OCI-LY7 (cell line): ENCODE results near the gene SOX4. TPM values are rescaled to one million over a fixed set of nuclear protein-coding genes. Genes with fewer than 3 reads are reported as not detected.

Experiments
- BruUV-seq: library from RNA; stranded (reverse); fragments of 400-500 nt; replicated peaks from 2 replicates; lab custom pipeline; 2021; lab: Mats Ljungman, UMichigan
- CTCF ChIA-PET: fragments of 300-600 bp; sonication (Branson Sonifier 250); formaldehyde crosslinking; loops from one replicate; lab custom pipeline; 2022; ENCODE audit warnings: antibody characterized with exemption; ENCODE audit not compliant: unreplicated experiment; lab: Charles Lee
- POLR2A ChIA-PET: fragments of 300-600 bp; sonication (Branson Sonifier 250); formaldehyde crosslinking; loops from one replicate; lab custom pipeline; 2022; ENCODE audit warnings: antibody characterized with exemption; lab: Charles Lee
- DNase-seq: peaks from one replicate; pipeline ENCODE4 v3.0.0-alpha.2; 2015; ENCODE audit warnings: low spot score
- H2AFZ ChIP-seq: fragments of 200-600 bp; sonication (generic), shearing (Covaris generic); 2 replicates; pipeline ENCODE4 v1.6.1; 2014; ENCODE audit warnings: mild to moderate bottlenecking, antibody characterized with exemption, low read length, moderate library complexity
- H3K27ac ChIP-seq: fragments of 200-600 bp; sonication (generic); 2 replicates; pipeline ENCODE4 v1.5.1; 2014; ENCODE audit warnings: mixed run types, low read depth, mild to moderate bottlenecking, moderate library complexity, low read length, inconsistent platforms; ENCODE audit not compliant: poor library complexity, severe bottlenecking
- H3K36me3 ChIP-seq: fragments of 200-600 bp; sonication (generic); 2 replicates; pipeline ENCODE4 v1.6.1; 2014; ENCODE audit warnings: mild to moderate bottlenecking, antibody characterized with exemption, low read length, moderate library complexity, mixed read lengths; ENCODE audit not compliant: insufficient read depth
- H3K4me1 ChIP-seq: fragments of 200-600 bp; sonication (generic); 2 replicates; pipeline ENCODE4 v1.5.1; 2014; ENCODE audit warnings: mild to moderate bottlenecking, low read length; ENCODE audit not compliant: insufficient read depth, poor library complexity, severe bottlenecking
- H3K4me2 ChIP-seq: fragments of 200-600 bp; sonication (generic); 2 replicates; pipeline ENCODE4 v1.6.1; 2014; ENCODE audit warnings: mild to moderate bottlenecking, low read length
- H3K4me3 ChIP-seq: fragments of 200-600 bp; sonication (generic); 2 replicates; pipeline ENCODE4 v1.5.1; 2014; ENCODE audit warnings: mild to moderate bottlenecking, low read depth, low read length; ENCODE audit not compliant: poor library complexity, severe bottlenecking
- H3K79me2 ChIP-seq: fragments of 200-600 bp; sonication (generic); 2 replicates; pipeline ENCODE4 v1.6.1; 2016; ENCODE audit warnings: low read depth, mild to moderate bottlenecking, low read length, moderate library complexity, mixed read lengths; ENCODE audit not compliant: insufficient read depth
- H3K9me2 ChIP-seq: fragments of 200-600 bp; sonication (generic); 2 replicates; pipeline ENCODE4 v1.6.1; 2016; ENCODE audit warnings: mild to moderate bottlenecking, low read length, mixed read lengths; ENCODE audit not compliant: insufficient read depth
- H3K9me3 ChIP-seq: fragments of 200-600 bp; sonication (generic); 2 replicates; pipeline ENCODE4 v1.6.1; 2014; ENCODE audit warnings: mild to moderate bottlenecking, mixed run types, low read length, mixed read lengths
- H4K20me1 ChIP-seq: fragments of 200-600 bp; sonication (generic); 2 replicates; pipeline ENCODE4 v1.6.1; 2014; ENCODE audit warnings: mild to moderate bottlenecking, antibody characterized with exemption, low read length, moderate library complexity, mixed read lengths; ENCODE audit not compliant: insufficient read depth
- EZH2phosphoT487 ChIP-seq: fragments of 200-600 bp; sonication (generic); IDR thresholded peaks from 2 replicates; pipeline ENCODE4 v1.6.1; 2018; ENCODE audit warnings: low read depth, borderline replicate concordance, mild to moderate bottlenecking, mixed run types, antibody characterized with exemption, low read length, moderate library complexity, mixed read lengths
- intact Hi-C: fragments of 100-400 bp; cut with micrococcal nuclease; formaldehyde crosslinking; loops from one replicate; pipeline ENCODE4 v1.10.0; 2022; ENCODE audit not compliant: unreplicated experiment
- total RNA-seq, 2 experiments: library from RNA; depleted of rRNA in 1 of 2; stranded (reverse); fragments of >200 nt in 1 of 2; shearing (Covaris generic) in 1 of 2; gene quantifications; 2 replicates each; pipeline ENCODE4 v1.2.3, GENCODE V29; 2014 to 2022
- TF ChIP-seq, protein P1 (sequence below): fragments of 200-600 bp; sonication (generic); conservative IDR thresholded peaks from 2 replicates; pipeline ENCODE4 v1.5.1; 2014; ENCODE audit warnings: mild to moderate bottlenecking, antibody characterized with exemption, low read length, moderate library complexity, mixed read lengths

SOX4 gene
- total RNA-seq, 2 experiments from 2014 or later, result 55.2 to 58.1 TPM

- no peak overlapping the region for H3K4me3 ChIP-seq
- TF ChIP-seq, protein P1, sequence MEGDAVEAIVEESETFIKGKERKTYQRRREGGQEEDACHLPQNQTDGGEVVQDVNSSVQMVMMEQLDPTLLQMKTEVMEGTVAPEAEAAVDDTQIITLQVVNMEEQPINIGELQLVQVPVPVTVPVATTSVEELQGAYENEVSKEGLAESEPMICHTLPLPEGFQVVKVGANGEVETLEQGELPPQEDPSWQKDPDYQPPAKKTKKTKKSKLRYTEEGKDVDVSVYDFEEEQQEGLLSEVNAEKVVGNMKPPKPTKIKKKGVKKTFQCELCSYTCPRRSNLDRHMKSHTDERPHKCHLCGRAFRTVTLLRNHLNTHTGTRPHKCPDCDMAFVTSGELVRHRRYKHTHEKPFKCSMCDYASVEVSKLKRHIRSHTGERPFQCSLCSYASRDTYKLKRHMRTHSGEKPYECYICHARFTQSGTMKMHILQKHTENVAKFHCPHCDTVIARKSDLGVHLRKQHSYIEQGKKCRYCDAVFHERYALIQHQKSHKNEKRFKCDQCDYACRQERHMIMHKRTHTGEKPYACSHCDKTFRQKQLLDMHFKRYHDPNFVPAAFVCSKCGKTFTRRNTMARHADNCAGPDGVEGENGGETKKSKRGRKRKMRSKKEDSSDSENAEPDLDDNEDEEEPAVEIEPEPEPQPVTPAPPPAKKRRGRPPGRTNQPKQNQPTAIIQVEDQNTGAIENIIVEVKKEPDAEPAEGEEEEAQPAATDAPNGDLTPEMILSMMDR, result no peak
- TF ChIP-seq EZH2phosphoT487, result no peak
- no peaks in the 10 kb centered on the region for H4K20me1 ChIP-seq
- H3K79me2 ChIP-seq, result no peaks in the 10 kb centered on the region
- H3K36me3 ChIP-seq, result no peaks in the 10 kb centered on the region
- CTCF ChIA-PET, result no interaction called here
- H3K4me2 ChIP-seq, result no peak overlapping the region
- H3K9me3 ChIP-seq, result no peaks in the 10 kb centered on the region
- POLR2A ChIA-PET, result interaction anchor here (0.7 kb wide), 1 partner anchor 10 kb away, joined by 7 read pairs; no protein-coding TSS in a partner anchor
- no peak for DNase-seq
- H3K9me2 ChIP-seq, result no peaks in the 10 kb centered on the region
- H3K27ac ChIP-seq, result no peak overlapping the region
- intact Hi-C loops, result no loop called here
- BruUV-seq, result no TSS peak
- H3K4me1 ChIP-seq, result no peaks in the 10 kb centered on the region
- no peak overlapping the region for H2AFZ ChIP-seq
Measured at GRCh38 chr6:21633511-21634109, 40.1 kb downstream of the SOX4 start.

DNA sequence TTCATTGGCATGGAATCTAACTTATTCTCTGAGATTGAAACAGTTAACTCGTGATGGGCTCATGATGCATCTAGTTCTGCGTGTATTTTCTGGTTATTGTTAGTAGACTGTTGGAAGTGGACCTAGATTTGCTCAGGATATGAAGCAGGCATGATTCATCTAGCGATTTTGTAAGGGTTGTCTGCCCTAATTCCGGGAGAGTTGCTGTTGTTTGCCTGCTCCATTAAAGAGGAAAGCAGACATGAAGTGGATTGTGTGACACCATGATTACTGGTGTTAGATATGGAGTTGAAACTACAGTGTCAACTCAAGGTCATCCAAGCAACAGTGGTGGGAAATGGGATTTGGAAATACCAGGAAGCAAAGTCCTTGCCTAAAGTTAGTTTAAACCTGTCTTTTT lies 41.0 kb downstream of the SOX4 start:
- no peaks in the 10 kb centered on the region for H3K4me1 ChIP-seq
- no peaks in the 10 kb centered on the region for H3K79me2 ChIP-seq
- no peak overlapping the region for H3K27ac ChIP-seq
- ChIA-PET CTCF (no interaction called here), POLR2A (no interaction called here)
- no peaks in the 10 kb centered on the region for H3K9me2 ChIP-seq
- no peak for TF ChIP-seq EZH2phosphoT487
- TF ChIP-seq, protein P1, result no peak
- H2AFZ ChIP-seq, result no peak overlapping the region
- no peak overlapping the region for H3K4me3 ChIP-seq
- H3K4me2 ChIP-seq, result no peak overlapping the region
- H4K20me1 ChIP-seq, result no peaks in the 10 kb centered on the region
- H3K36me3 ChIP-seq, result no peaks in the 10 kb centered on the region
- DNase-seq, result no peak
- H3K9me3 ChIP-seq, result no peaks in the 10 kb centered on the region
- intact Hi-C loops, result no loop called here
- BruUV-seq, result no TSS peak

DNA sequence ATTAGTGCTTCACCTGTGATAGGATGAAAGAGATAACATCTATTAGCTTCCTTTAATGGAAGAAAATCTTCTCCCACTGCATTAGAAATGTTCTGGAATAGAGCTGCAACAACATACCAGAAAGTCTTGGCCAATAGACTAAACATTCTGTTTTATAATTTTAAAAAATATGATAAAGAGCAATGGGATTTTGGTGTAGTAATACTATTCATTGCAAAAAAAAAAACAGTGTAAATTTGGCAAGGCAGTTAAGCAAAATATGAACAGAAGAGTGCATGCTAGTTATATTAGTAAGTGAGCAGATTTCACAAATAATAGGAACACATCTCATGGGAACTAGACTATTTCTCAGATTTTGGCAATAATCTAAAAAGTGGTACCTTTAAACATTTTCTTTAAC lies 43.3 kb downstream of the SOX4 start:
- H3K79me2 ChIP-seq, result no peaks in the 10 kb centered on the region
- intact Hi-C loops, result no loop called here
- H3K4me1 ChIP-seq, result no peaks in the 10 kb centered on the region
- no peaks in the 10 kb centered on the region for H4K20me1 ChIP-seq
- H3K4me2 ChIP-seq, result no peak overlapping the region
- ChIA-PET POLR2A (interaction anchor here (0.7 kb wide), 1 partner anchor 53 kb away, joined by 3 read pairs; no protein-coding TSS in a partner anchor), CTCF (no interaction called here)
- no peaks in the 10 kb centered on the region for H3K9me2 ChIP-seq
- H3K36me3 ChIP-seq, result no peaks in the 10 kb centered on the region
- H2AFZ ChIP-seq, result no peak overlapping the region
- H3K9me3 ChIP-seq, result no peaks in the 10 kb centered on the region
- H3K27ac ChIP-seq, result no peak overlapping the region
- no peak for TF ChIP-seq EZH2phosphoT487
- TF ChIP-seq, protein P1, result no peak
- no peak for DNase-seq
- no TSS peak for BruUV-seq
- no peak overlapping the region for H3K4me3 ChIP-seq
